HepG2 (cell line): Measurements from ENCODE around the gene RAB43. TPM values are rescaled to one million over a fixed set of nuclear protein-coding genes. Genes with fewer than 3 reads are reported as not detected.

Experiments used
- HNRNPK ChIP-seq: fragments of 200-400 bp; formaldehyde crosslinking; IDR thresholded peaks from 2 replicates; pipeline ENCODE4 v1.6.1; 2018; ENCODE audit warnings: low read length, low read depth, moderate library complexity, mild to moderate bottlenecking; ENCODE audit not compliant: poor library complexity, severe bottlenecking
- SAP130 ChIP-seq: IDR thresholded peaks from 2 replicates; pipeline ENCODE4 v1.6.1; 2016; ENCODE audit warnings: low read depth
- SP2 ChIP-seq: sonication (generic); formaldehyde crosslinking; IDR thresholded peaks from 2 replicates; pipeline ENCODE4 v1.5.1; 2020; ENCODE audit warnings: mild to moderate bottlenecking, missing genetic modification reagents
- THYN1 ChIP-seq: sonication (generic); formaldehyde crosslinking; IDR thresholded peaks from 2 replicates; pipeline ENCODE4 v1.8.1; 2023; ENCODE audit warnings: low read depth, mild to moderate bottlenecking, moderate library complexity, missing genetic modification reagents, borderline replicate concordance
- ZNF430 ChIP-seq: sonication (generic); formaldehyde crosslinking; IDR thresholded peaks from 2 replicates; pipeline ENCODE4 v1.9.0; 2021; ENCODE audit warnings: mild to moderate bottlenecking, missing genetic modification reagents
- polyA plus RNA-seq, 8 experiments: library from polyadenylated mRNA; depleted of rRNA in 3 of 8; stranded (reverse) in 7 of 8; unstranded in 1 of 8; fragments of >200 nt; fragmentation: Illumina TruSeq in 4 of 8; extraction: Trizol in 4 of 8; gene quantifications; 2 replicates each; pipeline versions ENCODE4 v1.2.1 to v1.2.3, GENCODE V29; 2011 to 2016; ENCODE audit warnings: low read depth in 4 of 8, missing spikeins in 1 of 8, mixed read lengths in 1 of 8; ENCODE audit not compliant: insufficient read depth in 1 of 8
- total RNA-seq, 5 experiments: library from RNA; depleted of rRNA; stranded (reverse); fragments of >200 nt; fragmentation: Illumina TruSeq; extraction: Trizol; gene quantifications; 2 replicates each; pipeline ENCODE4 v1.2.3, GENCODE V29; 2016; ENCODE audit warnings: low read depth in 1 of 5
- TF ChIP-seq, protein P1 (sequence below): sonication (generic); formaldehyde crosslinking; IDR thresholded peaks from 2 replicates; pipeline ENCODE4 v1.4.0; 2020; ENCODE audit warnings: mild to moderate bottlenecking, missing genetic modification reagents
- TF ChIP-seq, protein P2 (sequence below): IDR thresholded peaks from 2 replicates; pipeline ENCODE4 v1.6.1; 2016; ENCODE audit warnings: mild to moderate bottlenecking, missing biosample characterization, missing genetic modification reagents
- TF ChIP-seq, protein P3 (sequence below): sonication (generic); formaldehyde crosslinking; IDR thresholded peaks from 2 replicates; pipeline ENCODE4 v1.8.1; 2023; ENCODE audit warnings: mild to moderate bottlenecking, missing genetic modification reagents
- TF ChIP-seq, protein P4 (sequence below): sonication (generic); formaldehyde crosslinking; conservative IDR thresholded peaks from 2 replicates; pipeline ENCODE4 v1.4.0; 2020; ENCODE audit warnings: mild to moderate bottlenecking, missing genetic modification reagents, moderate library complexity
- TF ChIP-seq, protein P5 (sequence below): sonication (generic); formaldehyde crosslinking; IDR thresholded peaks from 2 replicates; pipeline ENCODE4 v1.4.0; 2020; ENCODE audit warnings: mild to moderate bottlenecking, missing genetic modification reagents
- TF ChIP-seq, protein P6 (sequence below): IDR thresholded peaks from 2 replicates; pipeline ENCODE4 v1.6.1; 2018; ENCODE audit warnings: missing genetic modification reagents

RAB43 gene
- total and polyA plus RNA-seq, 2 of the 13 experiments (the other 11 are each of a cell fraction or from before 2014, with no cell fraction given), result 11.8 to 18.4 TPM

DNA sequence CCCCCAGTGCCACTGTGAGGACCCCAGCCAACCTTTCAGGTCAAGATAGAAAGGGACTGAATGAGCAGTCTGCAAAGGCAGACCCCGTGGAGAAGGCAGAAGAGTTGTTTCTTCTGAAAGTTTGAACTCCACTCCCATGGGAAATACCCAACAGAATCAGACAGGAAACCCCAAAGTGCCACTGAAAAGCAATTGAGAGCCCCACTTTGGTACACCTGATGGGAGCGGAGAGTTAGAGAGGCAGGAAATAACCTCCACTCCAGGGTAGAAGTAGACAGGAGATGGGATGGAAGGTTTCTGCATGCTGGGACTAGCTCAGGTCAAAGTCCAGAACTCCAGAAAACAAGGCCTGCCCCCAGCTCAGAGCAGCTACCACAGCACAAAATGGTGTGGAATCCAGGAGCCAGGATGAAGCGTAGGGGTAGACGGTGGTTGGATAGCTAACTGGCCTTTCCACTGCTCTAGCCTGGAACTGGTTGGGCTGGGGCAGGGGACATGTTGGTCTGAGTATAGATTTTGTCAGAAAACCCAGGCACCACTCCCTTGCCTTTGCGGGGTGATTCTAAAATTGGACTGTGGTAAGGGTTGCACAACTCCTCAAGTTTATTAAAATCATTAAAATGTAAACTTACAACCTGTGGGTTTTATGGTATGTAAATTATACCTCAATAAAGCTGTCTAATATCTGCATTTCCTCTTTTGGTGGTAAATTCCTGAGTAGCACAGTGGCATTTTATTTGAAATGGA, 1.9 kb upstream of the RAB43 start (continued):
- TF ChIP-seq, protein P1, sequence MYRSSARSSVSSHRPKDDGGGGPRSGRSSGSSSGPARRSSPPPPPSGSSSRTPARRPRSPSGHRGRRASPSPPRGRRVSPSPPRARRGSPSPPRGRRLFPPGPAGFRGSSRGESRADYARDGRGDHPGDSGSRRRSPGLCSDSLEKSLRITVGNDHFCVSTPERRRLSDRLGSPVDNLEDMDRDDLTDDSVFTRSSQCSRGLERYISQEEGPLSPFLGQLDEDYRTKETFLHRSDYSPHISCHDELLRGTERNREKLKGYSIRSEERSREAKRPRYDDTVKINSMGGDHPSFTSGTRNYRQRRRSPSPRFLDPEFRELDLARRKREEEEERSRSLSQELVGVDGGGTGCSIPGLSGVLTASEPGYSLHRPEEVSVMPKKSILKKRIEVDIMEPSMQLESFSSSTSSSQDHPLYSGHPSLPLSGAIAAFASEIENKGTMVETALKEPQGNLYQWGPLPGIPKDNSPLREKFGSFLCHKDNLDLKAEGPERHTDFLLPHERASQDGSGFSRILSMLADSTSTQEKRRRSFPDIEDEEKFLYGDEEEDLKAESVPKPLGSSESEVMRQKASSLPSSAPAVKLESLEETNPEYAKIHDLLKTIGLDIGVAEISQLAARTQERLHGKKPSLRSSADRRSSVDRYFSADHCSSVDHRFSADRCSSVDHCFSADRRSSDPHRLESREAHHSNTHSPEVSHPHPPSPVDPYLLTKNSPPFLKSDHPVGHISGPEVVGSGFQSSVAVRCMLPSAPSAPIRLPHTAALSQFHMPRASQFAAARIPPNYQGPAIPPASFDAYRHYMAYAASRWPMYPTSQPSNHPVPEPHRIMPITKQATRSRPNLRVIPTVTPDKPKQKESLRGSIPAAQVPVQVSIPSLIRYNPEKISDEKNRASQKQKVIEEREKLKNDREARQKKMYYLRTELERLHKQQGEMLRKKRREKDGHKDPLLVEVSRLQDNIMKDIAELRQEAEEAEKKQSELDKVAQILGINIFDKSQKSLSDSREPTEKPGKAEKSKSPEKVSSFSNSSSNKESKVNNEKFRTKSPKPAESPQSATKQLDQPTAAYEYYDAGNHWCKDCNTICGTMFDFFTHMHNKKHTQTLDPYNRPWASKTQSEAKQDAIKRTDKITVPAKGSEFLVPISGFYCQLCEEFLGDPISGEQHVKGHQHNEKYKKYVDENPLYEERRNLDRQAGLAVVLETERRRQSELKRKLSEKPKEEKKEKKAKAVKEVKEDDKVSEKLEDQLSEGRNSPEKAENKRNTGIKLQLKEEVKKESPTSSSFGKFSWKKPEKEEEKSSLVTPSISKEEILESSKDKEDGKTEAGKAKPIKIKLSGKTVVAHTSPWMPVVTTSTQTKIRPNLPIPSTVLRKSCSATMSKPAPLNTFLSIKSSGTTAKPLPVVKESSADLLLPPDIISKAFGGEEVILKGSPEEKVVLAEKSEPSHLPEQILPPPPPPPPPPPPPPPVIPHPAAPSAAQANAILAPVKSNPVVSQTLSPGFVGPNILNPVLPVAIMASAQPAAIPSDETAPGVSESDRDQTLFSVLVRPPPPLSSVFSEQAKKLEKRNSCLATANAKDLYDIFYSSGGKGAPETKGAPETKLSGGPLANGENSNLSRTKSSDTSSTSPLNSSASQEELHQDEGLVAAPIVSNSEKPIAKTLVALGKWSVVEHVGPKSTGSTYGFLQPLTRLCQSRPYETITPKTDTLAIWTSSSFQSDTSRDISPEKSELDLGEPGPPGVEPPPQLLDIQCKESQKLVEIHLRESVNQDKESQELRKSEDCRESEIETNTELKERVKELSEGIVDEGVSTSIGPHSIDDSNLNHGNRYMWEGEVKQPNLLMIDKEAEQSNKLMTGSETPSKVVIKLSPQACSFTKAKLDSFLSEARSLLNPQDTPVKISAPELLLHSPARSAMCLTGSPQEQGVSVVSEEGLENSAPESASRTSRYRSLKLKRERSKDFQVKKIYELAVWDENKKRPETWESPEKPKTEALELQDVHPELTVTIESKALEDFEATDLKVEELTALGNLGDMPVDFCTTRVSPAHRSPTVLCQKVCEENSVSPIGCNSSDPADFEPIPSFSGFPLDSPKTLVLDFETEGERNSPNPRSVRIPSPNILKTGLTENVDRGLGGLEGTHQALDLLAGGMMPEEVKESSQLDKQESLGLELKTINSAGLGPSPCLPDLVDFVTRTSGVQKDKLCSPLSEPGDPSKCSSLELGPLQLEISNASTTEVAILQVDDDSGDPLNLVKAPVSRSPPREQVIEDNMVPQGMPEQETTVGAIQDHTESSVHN (CRISPR knock-in tag), result no peak
- TF ChIP-seq, protein P2, sequence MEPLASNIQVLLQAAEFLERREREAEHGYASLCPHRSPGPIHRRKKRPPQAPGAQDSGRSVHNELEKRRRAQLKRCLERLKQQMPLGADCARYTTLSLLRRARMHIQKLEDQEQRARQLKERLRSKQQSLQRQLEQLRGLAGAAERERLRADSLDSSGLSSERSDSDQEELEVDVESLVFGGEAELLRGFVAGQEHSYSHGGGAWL (CRISPR knock-in tag), result no peak
- TF ChIP-seq ZNF430 (CRISPR knock-in tag) (no peak), SAP130 (peak; percentile 68), SP2 (CRISPR knock-in tag) (no peak), THYN1 (CRISPR knock-in tag) (no peak), HNRNPK (no peak)
- TF ChIP-seq, protein P3, sequence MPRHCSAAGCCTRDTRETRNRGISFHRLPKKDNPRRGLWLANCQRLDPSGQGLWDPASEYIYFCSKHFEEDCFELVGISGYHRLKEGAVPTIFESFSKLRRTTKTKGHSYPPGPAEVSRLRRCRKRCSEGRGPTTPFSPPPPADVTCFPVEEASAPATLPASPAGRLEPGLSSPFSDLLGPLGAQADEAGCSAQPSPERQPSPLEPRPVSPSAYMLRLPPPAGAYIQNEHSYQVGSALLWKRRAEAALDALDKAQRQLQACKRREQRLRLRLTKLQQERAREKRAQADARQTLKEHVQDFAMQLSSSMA (CRISPR knock-in tag), result no peak
- TF ChIP-seq, protein P4, sequence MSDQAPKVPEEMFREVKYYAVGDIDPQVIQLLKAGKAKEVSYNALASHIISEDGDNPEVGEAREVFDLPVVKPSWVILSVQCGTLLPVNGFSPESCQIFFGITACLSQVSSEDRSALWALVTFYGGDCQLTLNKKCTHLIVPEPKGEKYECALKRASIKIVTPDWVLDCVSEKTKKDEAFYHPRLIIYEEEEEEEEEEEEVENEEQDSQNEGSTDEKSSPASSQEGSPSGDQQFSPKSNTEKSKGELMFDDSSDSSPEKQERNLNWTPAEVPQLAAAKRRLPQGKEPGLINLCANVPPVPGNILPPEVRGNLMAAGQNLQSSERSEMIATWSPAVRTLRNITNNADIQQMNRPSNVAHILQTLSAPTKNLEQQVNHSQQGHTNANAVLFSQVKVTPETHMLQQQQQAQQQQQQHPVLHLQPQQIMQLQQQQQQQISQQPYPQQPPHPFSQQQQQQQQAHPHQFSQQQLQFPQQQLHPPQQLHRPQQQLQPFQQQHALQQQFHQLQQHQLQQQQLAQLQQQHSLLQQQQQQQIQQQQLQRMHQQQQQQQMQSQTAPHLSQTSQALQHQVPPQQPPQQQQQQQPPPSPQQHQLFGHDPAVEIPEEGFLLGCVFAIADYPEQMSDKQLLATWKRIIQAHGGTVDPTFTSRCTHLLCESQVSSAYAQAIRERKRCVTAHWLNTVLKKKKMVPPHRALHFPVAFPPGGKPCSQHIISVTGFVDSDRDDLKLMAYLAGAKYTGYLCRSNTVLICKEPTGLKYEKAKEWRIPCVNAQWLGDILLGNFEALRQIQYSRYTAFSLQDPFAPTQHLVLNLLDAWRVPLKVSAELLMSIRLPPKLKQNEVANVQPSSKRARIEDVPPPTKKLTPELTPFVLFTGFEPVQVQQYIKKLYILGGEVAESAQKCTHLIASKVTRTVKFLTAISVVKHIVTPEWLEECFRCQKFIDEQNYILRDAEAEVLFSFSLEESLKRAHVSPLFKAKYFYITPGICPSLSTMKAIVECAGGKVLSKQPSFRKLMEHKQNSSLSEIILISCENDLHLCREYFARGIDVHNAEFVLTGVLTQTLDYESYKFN (CRISPR knock-in tag), result peak; percentile 82
- TF ChIP-seq, protein P5, sequence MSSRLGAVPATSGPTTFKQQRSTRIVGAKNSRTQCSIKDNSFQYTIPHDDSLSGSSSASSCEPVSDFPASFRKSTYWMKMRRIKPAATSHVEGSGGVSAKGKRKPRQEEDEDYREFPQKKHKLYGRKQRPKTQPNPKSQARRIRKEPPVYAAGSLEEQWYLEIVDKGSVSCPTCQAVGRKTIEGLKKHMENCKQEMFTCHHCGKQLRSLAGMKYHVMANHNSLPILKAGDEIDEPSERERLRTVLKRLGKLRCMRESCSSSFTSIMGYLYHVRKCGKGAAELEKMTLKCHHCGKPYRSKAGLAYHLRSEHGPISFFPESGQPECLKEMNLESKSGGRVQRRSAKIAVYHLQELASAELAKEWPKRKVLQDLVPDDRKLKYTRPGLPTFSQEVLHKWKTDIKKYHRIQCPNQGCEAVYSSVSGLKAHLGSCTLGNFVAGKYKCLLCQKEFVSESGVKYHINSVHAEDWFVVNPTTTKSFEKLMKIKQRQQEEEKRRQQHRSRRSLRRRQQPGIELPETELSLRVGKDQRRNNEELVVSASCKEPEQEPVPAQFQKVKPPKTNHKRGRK (CRISPR knock-in tag), result no peak
- TF ChIP-seq, protein P6, sequence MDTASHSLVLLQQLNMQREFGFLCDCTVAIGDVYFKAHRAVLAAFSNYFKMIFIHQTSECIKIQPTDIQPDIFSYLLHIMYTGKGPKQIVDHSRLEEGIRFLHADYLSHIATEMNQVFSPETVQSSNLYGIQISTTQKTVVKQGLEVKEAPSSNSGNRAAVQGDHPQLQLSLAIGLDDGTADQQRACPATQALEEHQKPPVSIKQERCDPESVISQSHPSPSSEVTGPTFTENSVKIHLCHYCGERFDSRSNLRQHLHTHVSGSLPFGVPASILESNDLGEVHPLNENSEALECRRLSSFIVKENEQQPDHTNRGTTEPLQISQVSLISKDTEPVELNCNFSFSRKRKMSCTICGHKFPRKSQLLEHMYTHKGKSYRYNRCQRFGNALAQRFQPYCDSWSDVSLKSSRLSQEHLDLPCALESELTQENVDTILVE, result 0 out of 2 replicates have a peak, but pooled peaks have one; percentile 20
